Neural progenitor cell (in vitro differentiated cells): ENCODE results near the gene RASSF5.

ENCODE experiments used
- EZH2 ChIP-seq: fragments of 200-600 bp; sonication (generic); IDR thresholded peaks from 2 replicates; pipeline ENCODE4 v1.6.1; 2017; ENCODE audit warnings: antibody characterized with exemption, mild to moderate bottlenecking, moderate library complexity
- TF ChIP-seq, protein P1 (sequence below): fragments of 200-600 bp; sonication (generic); IDR thresholded peaks from 2 replicates; pipeline ENCODE4 v1.5.1; 2017; ENCODE audit warnings: antibody characterized with exemption, mild to moderate bottlenecking

DNA sequence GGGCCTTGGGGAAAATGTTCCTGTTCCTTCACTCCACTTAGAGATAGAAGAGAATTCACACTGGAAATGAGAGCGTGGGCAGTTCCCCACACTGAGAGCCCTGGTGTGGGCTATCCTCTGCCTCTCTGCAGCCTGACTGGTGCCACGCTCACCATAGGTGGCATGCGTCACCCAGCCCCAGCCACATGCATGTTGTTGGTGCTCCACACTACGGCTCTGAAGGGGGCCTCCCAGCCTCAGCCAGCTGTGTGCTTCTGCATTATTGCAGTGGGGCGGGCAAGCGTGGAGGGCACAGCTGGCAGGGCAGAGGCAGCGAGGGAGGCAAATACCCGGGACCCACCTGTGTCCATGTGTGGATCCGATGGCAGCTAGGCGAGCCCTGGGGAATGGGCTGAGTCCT, 14.7 kb upstream of the RASSF5 start:
- TF ChIP-seq, protein P1, sequence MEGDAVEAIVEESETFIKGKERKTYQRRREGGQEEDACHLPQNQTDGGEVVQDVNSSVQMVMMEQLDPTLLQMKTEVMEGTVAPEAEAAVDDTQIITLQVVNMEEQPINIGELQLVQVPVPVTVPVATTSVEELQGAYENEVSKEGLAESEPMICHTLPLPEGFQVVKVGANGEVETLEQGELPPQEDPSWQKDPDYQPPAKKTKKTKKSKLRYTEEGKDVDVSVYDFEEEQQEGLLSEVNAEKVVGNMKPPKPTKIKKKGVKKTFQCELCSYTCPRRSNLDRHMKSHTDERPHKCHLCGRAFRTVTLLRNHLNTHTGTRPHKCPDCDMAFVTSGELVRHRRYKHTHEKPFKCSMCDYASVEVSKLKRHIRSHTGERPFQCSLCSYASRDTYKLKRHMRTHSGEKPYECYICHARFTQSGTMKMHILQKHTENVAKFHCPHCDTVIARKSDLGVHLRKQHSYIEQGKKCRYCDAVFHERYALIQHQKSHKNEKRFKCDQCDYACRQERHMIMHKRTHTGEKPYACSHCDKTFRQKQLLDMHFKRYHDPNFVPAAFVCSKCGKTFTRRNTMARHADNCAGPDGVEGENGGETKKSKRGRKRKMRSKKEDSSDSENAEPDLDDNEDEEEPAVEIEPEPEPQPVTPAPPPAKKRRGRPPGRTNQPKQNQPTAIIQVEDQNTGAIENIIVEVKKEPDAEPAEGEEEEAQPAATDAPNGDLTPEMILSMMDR, result no peak
- TF ChIP-seq EZH2, result no peak
